GOT3 (cell line): ENCODE results near the gene STYX.

ENCODE experiments used
- DNase-seq: peaks from one replicate; lab custom pipeline; 2025; ENCODE audit warnings: mixed read lengths; lab: John Stamatoyannopoulos, UW

Gene STYX, protein sequence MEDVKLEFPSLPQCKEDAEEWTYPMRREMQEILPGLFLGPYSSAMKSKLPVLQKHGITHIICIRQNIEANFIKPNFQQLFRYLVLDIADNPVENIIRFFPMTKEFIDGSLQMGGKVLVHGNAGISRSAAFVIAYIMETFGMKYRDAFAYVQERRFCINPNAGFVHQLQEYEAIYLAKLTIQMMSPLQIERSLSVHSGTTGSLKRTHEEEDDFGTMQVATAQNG

GRCh38 chr14:52729925-52730708 is at the start of gene STYX:
Gene STYX (plus strand): TSS chr14:52730166. CDS start chr14:52730475, 309 bp downstream.
- peak; percentile 84 for DNase-seq

DNA sequence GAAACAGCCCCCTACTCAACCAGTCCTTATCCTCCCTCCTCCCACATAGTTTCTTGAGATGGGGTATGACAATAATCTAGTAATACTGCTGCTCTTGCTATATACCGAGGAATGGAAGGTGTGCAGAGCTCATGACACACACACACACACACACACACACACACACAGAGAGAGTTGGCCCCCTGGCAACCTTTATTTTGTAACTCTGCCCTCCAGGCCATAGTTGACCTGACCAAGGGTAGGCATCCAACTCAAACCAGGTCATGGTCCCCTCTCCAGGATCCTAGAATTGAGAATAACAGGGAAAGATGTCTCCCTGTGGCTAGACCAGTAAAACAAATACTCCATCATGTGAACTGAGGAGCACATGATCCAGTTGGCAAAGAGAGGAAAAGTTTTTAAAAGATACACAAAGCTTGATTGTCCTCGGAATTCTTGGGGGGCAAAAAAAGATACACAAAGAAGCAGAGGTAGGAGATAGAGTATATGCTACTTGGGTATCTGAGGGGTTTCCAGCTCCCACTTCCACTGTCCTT is 45.9 kb upstream of the STYX start:
- no peak for DNase-seq

GRCh38 chr14:52686176-52686575 is 43.8 kb upstream of the STYX start:
- no peak for DNase-seq

DNA sequence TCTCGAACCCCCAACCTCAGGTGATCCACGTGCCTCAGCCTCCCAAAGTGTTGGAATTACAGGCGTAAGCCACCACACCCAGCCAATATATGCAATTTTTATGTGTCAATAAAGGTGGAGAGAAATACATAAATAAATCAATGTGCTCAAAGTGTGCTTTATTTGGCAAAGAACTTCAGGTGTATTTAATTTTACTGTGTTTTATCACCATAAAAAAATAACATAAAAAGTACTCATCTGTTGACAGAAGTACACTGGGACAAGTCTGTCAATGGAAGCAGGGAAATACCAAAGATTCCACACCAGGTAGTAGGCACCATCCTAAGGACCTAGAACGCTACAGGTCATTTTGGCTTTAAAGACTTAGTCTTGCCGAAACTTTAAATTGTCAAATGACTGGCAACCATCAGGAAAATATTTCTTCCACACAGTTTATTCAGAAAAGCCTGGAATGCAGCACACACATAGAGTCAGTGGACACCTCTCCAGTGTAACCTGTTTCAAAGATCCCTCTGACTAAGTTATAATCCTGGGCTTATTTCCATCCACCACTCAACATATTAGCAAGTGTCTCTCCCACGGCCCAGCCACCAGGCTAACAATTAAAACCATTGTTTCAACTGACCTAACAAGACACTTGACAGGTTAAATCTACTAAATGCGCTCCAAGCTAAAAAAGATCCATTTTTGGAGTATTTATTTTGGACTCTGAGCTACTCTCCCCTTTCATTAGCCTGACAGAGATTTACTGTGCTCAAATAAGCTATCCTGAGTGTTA is 38.8 kb upstream of the STYX start:
- DNase-seq: no peak

DNA sequence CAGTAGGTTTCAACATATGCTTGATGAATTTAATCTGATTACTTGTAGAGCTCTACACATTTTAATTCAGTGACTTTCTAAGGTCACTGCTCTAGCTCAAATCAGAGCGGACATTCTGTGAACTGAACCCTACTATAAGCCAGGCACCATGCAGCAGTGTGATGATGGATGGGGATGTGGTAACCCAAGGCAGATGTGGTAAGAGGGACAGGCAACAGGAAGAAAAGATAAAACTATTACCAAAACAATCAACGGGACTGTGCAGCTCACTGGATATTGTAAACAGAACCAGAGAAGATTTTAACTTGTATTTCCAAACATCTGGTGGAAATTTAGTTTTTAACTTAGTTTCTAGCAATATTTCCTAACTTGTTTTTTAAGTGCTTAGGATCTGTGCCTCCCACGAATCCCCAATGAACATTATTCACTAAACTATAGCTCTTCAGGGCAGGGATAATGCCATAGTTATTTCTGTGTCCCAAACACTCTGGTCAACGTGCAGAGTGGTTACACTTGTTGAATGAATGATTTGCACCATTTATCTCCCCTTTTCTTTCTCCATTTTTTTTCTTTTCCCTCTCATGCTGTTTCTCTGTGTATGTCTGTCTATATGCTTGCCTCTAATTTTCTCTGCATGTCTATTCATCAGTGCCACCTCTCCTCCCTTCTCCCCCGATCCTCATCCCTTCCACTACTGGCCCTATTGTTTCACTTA is 37.6 kb upstream of the STYX start:
- DNase-seq: no peak

DNA sequence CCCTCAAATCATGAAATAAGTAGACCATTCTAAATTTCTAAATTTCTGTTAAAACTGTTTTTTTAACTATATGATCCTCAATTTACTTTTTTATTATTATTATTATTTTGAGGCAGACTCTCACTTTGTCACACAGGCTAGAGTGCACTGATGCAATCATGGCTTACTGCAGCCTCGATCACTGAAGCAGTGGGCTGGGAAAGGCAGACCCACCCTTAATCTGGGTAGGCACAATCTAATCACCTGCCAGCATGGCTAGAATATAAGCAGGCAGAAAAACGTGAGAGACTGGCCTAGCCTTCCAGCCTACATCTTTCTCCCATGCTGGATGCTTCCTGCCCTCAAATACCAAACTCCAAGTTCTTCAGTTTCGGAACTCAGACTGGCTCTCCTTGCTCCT is 36.9 kb upstream of the STYX start:
- no peak for DNase-seq

DNA sequence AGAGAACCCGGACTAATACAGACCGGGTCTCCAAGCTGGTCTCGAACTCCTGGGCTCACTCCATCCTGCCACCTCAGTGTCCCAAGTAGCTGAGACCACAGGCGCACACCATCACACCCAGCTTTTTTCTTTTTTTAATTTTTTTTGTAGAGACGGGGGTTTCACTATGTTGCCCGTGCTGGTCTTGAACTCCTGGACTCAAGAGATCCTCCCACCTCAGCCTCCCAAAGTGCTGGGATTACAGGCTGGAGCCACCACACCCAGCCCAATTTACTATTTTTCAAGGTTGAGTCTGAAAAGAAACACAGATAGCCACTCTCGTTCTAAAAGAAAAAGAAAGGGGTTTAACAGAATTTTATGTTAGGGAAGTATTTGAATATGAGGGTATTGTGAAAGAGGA is 36.4 kb upstream of the STYX start:
- no peak for DNase-seq

GRCh38 chr14:52694761-52695480 is 35.0 kb upstream of the STYX start:
- no peak for DNase-seq

DNA sequence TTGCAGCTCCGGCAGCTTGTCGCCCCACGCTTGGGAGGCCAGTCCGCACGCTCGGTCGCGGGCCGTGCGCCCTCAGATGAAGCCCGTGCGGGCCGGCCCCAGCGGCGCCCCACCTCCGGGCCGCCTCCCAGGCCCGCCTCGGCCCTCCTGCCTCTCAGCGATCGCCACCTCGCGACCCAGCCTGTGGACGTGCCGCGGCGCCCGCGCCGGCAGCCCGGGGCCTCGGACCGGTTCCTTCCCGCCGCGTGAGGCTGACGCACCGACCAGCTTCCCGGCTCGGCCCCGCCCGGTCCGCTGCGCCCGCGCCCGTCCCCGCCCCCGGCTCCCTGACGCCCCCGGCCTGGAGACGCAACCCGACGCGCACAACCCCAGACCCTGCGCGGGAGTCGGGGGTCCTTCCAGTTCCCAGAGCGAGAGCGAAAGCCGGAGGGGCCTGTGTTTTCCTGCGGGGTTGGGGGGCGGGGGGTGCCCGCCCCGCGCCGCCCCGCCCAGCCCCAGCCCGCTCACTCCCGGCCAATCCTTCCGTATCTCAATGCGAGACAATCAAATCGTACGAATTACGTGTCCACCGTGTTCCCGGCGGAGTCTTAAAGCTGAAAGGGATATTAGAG is 34.4 kb upstream of the STYX start, which contains the start of gene ERO1A:
Gene ERO1A (minus strand): TSS at position 78 of the 611 bp plus-strand sequence. CDS start 77 bp downstream, at position 1.
- DNase-seq: peak; percentile 16

DNA sequence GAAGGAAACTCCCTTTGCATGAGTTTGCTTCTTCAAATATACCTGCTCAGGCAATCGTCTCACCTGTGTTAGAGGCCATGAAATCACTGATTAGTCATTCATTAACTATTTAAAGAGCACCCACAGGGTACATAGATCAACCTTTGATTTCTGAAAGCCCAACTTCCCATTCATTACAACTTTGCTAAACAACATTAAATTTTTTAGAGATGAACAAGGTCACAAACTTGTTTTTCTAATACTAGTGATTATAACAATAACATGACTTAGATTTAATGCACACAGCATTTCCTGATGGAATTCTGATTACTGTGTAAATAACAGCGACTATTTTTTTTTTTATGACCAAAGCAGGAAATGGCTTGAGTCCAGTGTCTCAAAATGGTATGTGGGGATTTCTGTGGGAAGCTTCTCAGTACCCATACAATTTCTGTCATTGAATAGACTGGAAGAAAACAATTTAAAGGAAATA is 29.2 kb upstream of the STYX start:
- DNase-seq: no peak

- no peak for DNase-seq
These were observed 28.7 kb upstream of the STYX start for GRCh38 chr14:52701223-52701622.

- DNase-seq: peak; percentile 6
These were observed 26.7 kb upstream of the STYX start for GRCh38 chr14:52703225-52703624.

DNA sequence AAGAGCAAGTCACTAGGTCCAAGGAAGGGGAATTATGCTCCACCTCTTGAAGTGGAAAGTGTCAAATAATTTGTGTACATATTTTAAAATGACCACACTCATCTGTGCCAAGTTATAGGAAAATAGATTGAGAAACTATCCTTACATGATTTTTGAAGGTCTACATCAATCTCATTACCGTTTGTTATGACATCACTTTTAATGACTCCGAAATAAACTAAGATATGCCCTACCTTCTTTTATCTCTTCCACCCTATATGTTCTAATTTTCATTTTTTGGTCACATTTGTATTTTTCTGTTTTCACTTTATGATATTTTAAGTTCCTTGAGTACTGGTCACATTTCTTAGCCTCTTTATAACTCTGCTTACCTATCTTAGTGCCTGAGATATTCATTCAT is 26.3 kb upstream of the STYX start:
- DNase-seq: no peak

GRCh38 chr14:52706286-52706685 is 23.7 kb upstream of the STYX start:
- DNase-seq: no peak

DNA sequence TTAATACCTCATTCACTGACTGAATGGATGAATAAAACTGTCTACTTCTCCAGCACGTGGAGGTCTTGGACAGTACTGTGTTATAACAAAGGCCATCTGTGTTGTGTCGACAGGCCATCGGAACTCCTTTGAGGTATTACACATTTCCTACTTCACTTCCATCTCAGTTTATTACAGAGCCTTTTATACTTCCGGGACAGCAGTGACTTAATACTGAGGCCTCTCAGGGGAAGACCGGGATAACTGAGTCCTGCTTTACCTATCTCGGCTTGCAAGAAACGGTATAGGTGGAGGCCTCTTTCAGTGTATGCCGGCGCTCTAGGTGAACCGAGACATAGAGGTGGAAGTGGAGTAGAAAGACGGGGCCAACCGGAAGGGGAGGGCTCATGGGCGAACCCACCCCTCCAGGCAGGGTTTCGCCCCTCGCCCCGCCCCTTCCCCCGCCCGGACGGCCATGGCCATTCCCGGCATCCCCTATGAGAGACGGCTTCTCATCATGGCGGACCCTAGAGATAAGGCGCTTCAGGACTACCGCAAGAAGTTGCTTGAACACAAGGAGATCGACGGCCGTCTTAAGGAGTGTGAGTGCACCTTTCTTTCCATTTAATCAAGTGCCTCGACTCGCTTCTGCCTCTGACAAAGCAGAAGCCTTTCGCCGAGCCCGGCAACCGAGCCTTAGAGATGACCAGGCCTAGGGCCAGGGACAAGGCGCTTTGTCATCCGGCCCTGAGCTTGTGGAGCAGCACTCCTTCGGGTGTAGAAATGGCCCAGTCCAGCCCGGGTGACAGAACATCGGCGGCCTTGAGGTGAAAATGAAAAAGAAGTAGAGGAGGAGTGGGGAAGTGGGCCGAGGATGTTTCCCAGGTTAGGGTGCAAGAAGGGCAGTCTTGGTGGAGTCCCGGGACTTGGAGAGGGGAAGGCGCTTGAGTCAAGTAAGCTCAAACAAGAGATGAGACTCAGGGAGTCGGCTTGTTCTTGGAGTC is 23.0 kb upstream of the STYX start, which contains the start of gene PSMC6:
Gene PSMC6 (plus strand): TSS at position 477 of the 983 bp plus-strand sequence. CDS start 20 bp downstream, at position 497.
- DNase-seq: peak; percentile 33

DNA sequence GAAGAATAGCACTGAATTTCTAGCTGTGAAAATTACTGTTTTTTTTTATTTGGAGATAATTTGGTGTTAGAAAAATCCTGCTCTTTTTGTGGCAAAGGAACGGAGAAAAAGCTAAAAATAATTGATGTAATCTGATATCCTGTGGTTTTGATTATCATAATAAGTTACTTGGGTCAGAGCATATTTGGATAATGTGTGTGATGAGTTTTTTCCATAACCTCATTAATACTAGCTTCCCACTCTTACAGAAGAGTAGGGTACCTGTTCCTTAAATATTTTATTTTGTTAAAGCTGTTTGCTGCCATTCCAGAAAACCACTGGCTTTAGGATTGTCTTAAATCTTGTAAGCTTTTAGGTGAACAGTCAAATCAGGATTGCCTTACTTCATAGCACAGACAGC is 18.3 kb upstream of the STYX start:
- no peak for DNase-seq

DNA sequence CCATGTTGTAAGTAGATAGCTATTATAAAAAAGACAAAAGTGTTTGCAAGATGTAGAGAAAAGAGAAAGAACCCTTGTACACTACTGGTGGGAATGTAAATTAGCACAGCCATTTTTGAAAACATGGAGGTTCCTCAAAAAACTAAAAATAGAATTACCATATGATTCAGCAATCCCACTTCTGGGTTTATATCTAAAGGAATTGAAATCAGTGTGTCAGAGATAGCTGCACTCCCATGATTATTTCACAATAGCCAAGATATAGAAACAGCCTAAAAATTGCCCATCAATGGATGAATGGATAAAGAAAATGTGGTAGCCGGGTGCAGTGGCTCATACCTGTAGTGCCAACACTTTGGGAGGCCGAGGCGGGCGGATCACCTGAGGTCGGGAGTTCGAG is 13.8 kb upstream of the STYX start:
- no peak for DNase-seq

- DNase-seq: no peak
These were observed 6.2 kb upstream of the STYX start for GRCh38 chr14:52723514-52724359.
